Mesendoderm (in vitro differentiated cells): Measurements from ENCODE around the gene SRSF7.

Experiments used
- DNase-seq: peaks from one replicate; pipeline ENCODE4 v3.0.0; 2013
- H2AK5ac ChIP-seq: 2 replicates; pipeline ENCODE4 v1.6.1; 2013; ENCODE audit warnings: low read length, inconsistent platforms
- H2BK120ac ChIP-seq: 2 replicates; pipeline ENCODE4 v1.6.1; 2013; ENCODE audit warnings: low read depth, mild to moderate bottlenecking, low read length, moderate library complexity, mixed read lengths
- H2BK15ac ChIP-seq: replicated peaks from 2 replicates; pipeline ENCODE4 v1.6.1; 2013; ENCODE audit warnings: low read depth, mild to moderate bottlenecking, moderate library complexity
- H2BK5ac ChIP-seq: 2 replicates; pipeline ENCODE4 v1.6.1; 2013; ENCODE audit warnings: low read length, inconsistent platforms
- H3K18ac ChIP-seq: 2 replicates; pipeline ENCODE4 v1.6.1; 2013; ENCODE audit warnings: mild to moderate bottlenecking, low read length, mixed read lengths
- H3K23ac ChIP-seq: one replicate; pipeline ENCODE4 v1.6.1; 2013; ENCODE audit warnings: low read length
- H3K27ac ChIP-seq: 2 replicates; pipeline ENCODE4 v1.5.1; 2013; ENCODE audit warnings: low read depth, mild to moderate bottlenecking, inconsistent platforms, low read length, moderate library complexity
- H3K27me3 ChIP-seq: 2 replicates; pipeline ENCODE4 v1.6.1; 2013; ENCODE audit warnings: low read length, control low read depth, mild to moderate bottlenecking, inconsistent platforms; ENCODE audit not compliant: insufficient read depth, poor library complexity
- H3K36me3 ChIP-seq: 2 replicates; pipeline ENCODE4 v1.6.1; 2013; ENCODE audit warnings: low read length, inconsistent platforms; ENCODE audit not compliant: control insufficient read depth, insufficient read depth
- H3K4ac ChIP-seq: one replicate; pipeline ENCODE4 v1.6.1; 2013; ENCODE audit warnings: low read depth, mild to moderate bottlenecking, low read length, moderate library complexity
- H3K4me1 ChIP-seq: 2 replicates; pipeline ENCODE4 v1.6.1; 2013; ENCODE audit warnings: low read depth, low read length, inconsistent platforms; ENCODE audit not compliant: control insufficient read depth
- H3K4me2 ChIP-seq: 2 replicates; pipeline ENCODE4 v1.6.1; 2013; ENCODE audit warnings: low read length
- H3K4me3 ChIP-seq: 2 replicates; pipeline ENCODE4 v1.5.1; 2013; ENCODE audit warnings: mild to moderate bottlenecking, low read length
- H3K56ac ChIP-seq: one replicate; pipeline ENCODE4 v1.6.1; 2013; ENCODE audit warnings: low read length
- H3K79me1 ChIP-seq: 2 replicates; pipeline ENCODE4 v1.6.1; 2013; ENCODE audit warnings: low read length, inconsistent platforms
- H3K79me2 ChIP-seq: 2 replicates; pipeline ENCODE4 v1.6.1; 2013; ENCODE audit warnings: mild to moderate bottlenecking, low read length; ENCODE audit not compliant: control insufficient read depth, insufficient read depth
- H3K9ac ChIP-seq: 2 replicates; pipeline ENCODE4 v1.6.1; 2013; ENCODE audit warnings: low read length, inconsistent platforms
- H4K5ac ChIP-seq: one replicate; pipeline ENCODE4 v1.6.1; 2013; ENCODE audit warnings: low read length
- H4K8ac ChIP-seq: one replicate; pipeline ENCODE4 v1.6.1; 2013; ENCODE audit warnings: low read depth, mild to moderate bottlenecking, control low read depth, low read length, moderate library complexity
- WGBS: extraction: QIAGEN DNeasy Blood & Tissue Kit; methylation state at CpG from one replicate; pipeline ENCODE4 v1.1.7; 2013; ENCODE audit warnings: low lambda C conversion rate, missing lambda C conversion rate; ENCODE audit not compliant: insufficient coverage; ENCODE audit errors: extremely low coverage; 5-methylcytosine and 5-hydroxymethylcytosine counted together

SRSF7 gene

GRCh38 chr2:38747819-38748218 is 3.3 kb downstream of the SRSF7 start:
- peaks cover 53% of the 10 kb centered on the region for H3K79me2 ChIP-seq
- peak overlapping the region; percentile 15 for H4K8ac ChIP-seq
- H3K23ac ChIP-seq = no peak overlapping the region
- H3K56ac ChIP-seq = no peak overlapping the region
- H4K5ac ChIP-seq = no peak overlapping the region
- H3K4me1 ChIP-seq = no peaks in the 10 kb centered on the region
- H3K27me3 ChIP-seq = no peaks in the 10 kb centered on the region
- no peak overlapping the region for H3K4me3 ChIP-seq
- DNase-seq = no peak
- no peak overlapping the region for H3K4me2 ChIP-seq
- H3K18ac ChIP-seq = no peak overlapping the region
- H2AK5ac ChIP-seq = no peak overlapping the region
- H3K79me1 ChIP-seq = peaks cover 2% of the 10 kb centered on the region
- no peak overlapping the region for H3K27ac ChIP-seq
- no peak overlapping the region for H2BK120ac ChIP-seq
- H3K36me3 ChIP-seq = peaks cover 17% of the 10 kb centered on the region
- no peak overlapping the region for H2BK15ac ChIP-seq
- WGBS = no CpG with 5 or more reads among the region's 5 CpGs
- no peak overlapping the region for H3K4ac ChIP-seq
- no peak overlapping the region for H2BK5ac ChIP-seq
- peak overlapping the region; percentile 34 for H3K9ac ChIP-seq

DNA sequence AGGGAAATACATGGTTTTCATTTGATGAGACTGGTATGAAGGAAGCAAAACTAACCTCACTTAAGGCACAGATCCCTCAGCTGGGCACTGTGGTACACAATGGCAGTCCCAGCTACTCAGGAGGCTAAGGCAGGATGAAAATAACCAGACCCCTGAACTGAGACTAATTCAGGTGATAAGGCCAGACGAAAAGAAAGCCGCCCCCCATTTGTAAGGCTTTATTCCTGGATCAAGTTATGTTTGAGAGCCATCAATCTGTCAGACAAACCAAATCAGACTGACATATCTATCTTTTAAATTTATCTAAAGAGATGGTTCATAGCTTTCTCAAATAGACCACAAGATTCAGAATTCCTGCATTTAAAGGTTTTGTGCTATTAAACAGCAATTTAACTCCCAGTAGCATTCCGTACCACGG is 4.1 kb downstream of the SRSF7 start:
- Histone ChIP-seq H3K4me2 (no peak overlapping the region), H2AK5ac (no peak overlapping the region), H3K27me3 (no peaks in the 10 kb centered on the region), H3K23ac (no peak overlapping the region), H3K18ac (no peak overlapping the region), H2BK15ac (no peak overlapping the region), H3K36me3 (peaks cover 19% of the 10 kb centered on the region), H4K5ac (no peak overlapping the region), H3K79me1 (peaks cover 2% of the 10 kb centered on the region), H3K4me1 (no peaks in the 10 kb centered on the region), H3K4ac (no peak overlapping the region), H4K8ac (no peak overlapping the region), H3K56ac (no peak overlapping the region), H3K27ac (no peak overlapping the region), H3K79me2 (peaks cover 53% of the 10 kb centered on the region), H3K4me3 (no peak overlapping the region), H3K9ac (peak overlapping the region; percentile 3), H2BK5ac (no peak overlapping the region), H2BK120ac (no peak overlapping the region)
- WGBS = no CpG with 5 or more reads among the region's 4 CpGs
- DNase-seq = no peak

DNA sequence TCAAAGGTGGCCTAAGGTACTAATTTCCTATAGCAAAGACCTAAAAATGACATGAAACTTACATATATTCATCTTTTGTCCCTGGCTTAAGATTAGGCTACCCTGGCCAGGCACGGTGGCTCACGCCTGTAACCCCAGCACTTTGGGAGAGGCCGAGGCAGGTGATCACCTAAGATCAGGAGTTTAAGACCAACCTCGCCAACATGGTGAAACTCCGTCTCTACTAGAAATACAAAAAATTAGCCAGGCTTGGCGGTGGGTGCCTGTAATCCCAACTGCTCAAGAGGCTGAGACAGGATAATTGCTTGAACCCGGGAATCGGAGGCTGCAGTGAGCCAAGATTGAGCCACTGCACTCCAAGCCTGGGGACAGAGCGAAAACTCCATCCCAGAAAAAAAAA is 5.9 kb downstream of the SRSF7 start:
- Histone ChIP-seq H2BK15ac (no peak overlapping the region), H3K4me2 (no peak overlapping the region), H3K27me3 (no peaks in the 10 kb centered on the region), H3K79me1 (no peaks in the 10 kb centered on the region), H3K79me2 (peaks cover 44% of the 10 kb centered on the region), H2BK120ac (no peak overlapping the region), H3K27ac (no peak overlapping the region), H3K4me1 (no peaks in the 10 kb centered on the region), H3K4ac (no peak overlapping the region), H3K56ac (no peak overlapping the region), H4K5ac (no peak overlapping the region), H4K8ac (no peak overlapping the region), H2BK5ac (no peak overlapping the region), H3K18ac (no peak overlapping the region), H3K4me3 (no peak overlapping the region), H3K36me3 (peaks cover 19% of the 10 kb centered on the region), H3K23ac (no peak overlapping the region), H2AK5ac (no peak overlapping the region), H3K9ac (no peak overlapping the region)
- no peak for DNase-seq
- WGBS = no CpG with 5 or more reads among the region's 9 CpGs

- Histone ChIP-seq H4K8ac (no peak overlapping the region), H3K27ac (no peak overlapping the region), H3K4ac (no peak overlapping the region), H2BK120ac (no peak overlapping the region), H3K9ac (no peak overlapping the region), H3K79me2 (peaks cover 36% of the 10 kb centered on the region), H3K4me2 (no peak overlapping the region), H3K56ac (no peak overlapping the region), H2AK5ac (no peak overlapping the region), H3K4me1 (no peaks in the 10 kb centered on the region), H3K79me1 (no peaks in the 10 kb centered on the region), H2BK5ac (no peak overlapping the region), H3K23ac (no peak overlapping the region), H2BK15ac (no peak overlapping the region), H4K5ac (no peak overlapping the region), H3K18ac (no peak overlapping the region), H3K36me3 (peaks cover 19% of the 10 kb centered on the region), H3K4me3 (no peak overlapping the region), H3K27me3 (no peaks in the 10 kb centered on the region)
- DNase-seq = no peak
- WGBS = no CpG with 5 or more reads among the region's 2 CpGs
These were observed 6.8 kb downstream of the SRSF7 start for GRCh38 chr2:38744399-38744780.

- H3K36me3 ChIP-seq = peaks cover 18% of the 10 kb centered on the region
These were observed 7.3 kb downstream of the SRSF7 start for GRCh38 chr2:38743672-38744398.

More at GRCh38 chr2:38743672-38744398, 7.3 kb downstream of the SRSF7 start:
- Histone ChIP-seq H3K18ac (no peak overlapping the region), H3K4me1 (no peaks in the 10 kb centered on the region), H3K4me2 (no peak overlapping the region), H2BK5ac (no peak overlapping the region), H3K23ac (no peak overlapping the region), H2AK5ac (no peak overlapping the region), H3K56ac (no peak overlapping the region), H3K9ac (no peak overlapping the region), H3K4me3 (no peak overlapping the region), H3K27me3 (no peaks in the 10 kb centered on the region), H4K5ac (no peak overlapping the region), H2BK15ac (no peak overlapping the region), H3K4ac (no peak overlapping the region), H2BK120ac (no peak overlapping the region), H3K79me1 (no peaks in the 10 kb centered on the region), H3K79me2 (peaks cover 31% of the 10 kb centered on the region), H4K8ac (no peak overlapping the region), H3K27ac (no peak overlapping the region)
- DNase-seq = no peak
- WGBS = 100% methylated on average over 2 of the region's 3 CpGs
